HepG2 (cell line): Measurements from ENCODE around the gene MPC1. TPM values are rescaled to one million over a fixed set of nuclear protein-coding genes. Genes with fewer than 3 reads are reported as not detected.

ENCODE experiments used
- DMAP1 ChIP-seq: IDR thresholded peaks from 2 replicates; pipeline ENCODE4 v1.6.1; 2016
- HOXA5 ChIP-seq: sonication (generic); formaldehyde crosslinking; IDR thresholded peaks from 2 replicates; pipeline ENCODE4 v1.4.0; 2020; ENCODE audit warnings: missing genetic modification reagents
- KLF9 ChIP-seq: IDR thresholded peaks from 2 replicates; pipeline ENCODE4 v1.6.1; 2016; ENCODE audit warnings: low read depth
- NFAT5 ChIP-seq: sonication (generic); formaldehyde crosslinking; IDR thresholded peaks from 2 replicates; pipeline ENCODE4 v1.4.0; 2020; ENCODE audit warnings: missing genetic modification reagents
- SATB2 ChIP-seq: sonication (generic); formaldehyde crosslinking; IDR thresholded peaks from 2 replicates; pipeline ENCODE4 v1.5.0; 2020; ENCODE audit warnings: missing genetic modification reagents
- ZKSCAN8 ChIP-seq: IDR thresholded peaks from 2 replicates; pipeline ENCODE4 v1.6.1; 2016; ENCODE audit warnings: borderline replicate concordance, missing genetic modification reagents, missing compliant biosample characterization
- ZMAT5 ChIP-seq: sonication (generic); formaldehyde crosslinking; IDR thresholded peaks from 2 replicates; pipeline ENCODE4 v1.5.0; 2020; ENCODE audit warnings: mild to moderate bottlenecking, low read depth, missing genetic modification reagents, borderline replicate concordance
- ZNF20 ChIP-seq: sonication (generic); formaldehyde crosslinking; IDR thresholded peaks from 2 replicates; pipeline ENCODE4 v1.4.0; 2020; ENCODE audit warnings: mild to moderate bottlenecking, moderate library complexity, missing genetic modification reagents
- ZNF441 ChIP-seq: sonication (generic); formaldehyde crosslinking; IDR thresholded peaks from 2 replicates; pipeline ENCODE4 v1.7.0; 2021; ENCODE audit warnings: missing genetic modification reagents, borderline replicate concordance
- ZNF589 ChIP-seq: sonication (generic); formaldehyde crosslinking; conservative IDR thresholded peaks from 2 replicates; pipeline ENCODE4 v1.8.0; 2022; ENCODE audit warnings: mild to moderate bottlenecking, moderate library complexity, missing genetic modification reagents
- ZNF672 ChIP-seq: sonication (generic); formaldehyde crosslinking; IDR thresholded peaks from 2 replicates; pipeline ENCODE4 v1.8.1; 2022; ENCODE audit warnings: missing genetic modification reagents
- ZNF747 ChIP-seq: sonication (generic); formaldehyde crosslinking; IDR thresholded peaks from 2 replicates; pipeline ENCODE4 v1.8.1; 2023; ENCODE audit warnings: missing genetic modification reagents, mild to moderate bottlenecking, borderline replicate concordance
- polyA plus RNA-seq, 8 experiments: library from polyadenylated mRNA; depleted of rRNA in 3 of 8; stranded (reverse) in 7 of 8; unstranded in 1 of 8; fragments of >200 nt; fragmentation: Illumina TruSeq in 4 of 8; extraction: Trizol in 4 of 8; gene quantifications; 2 replicates each; pipeline versions ENCODE4 v1.2.1 to v1.2.3, GENCODE V29; 2011 to 2016; ENCODE audit warnings: low read depth in 4 of 8, missing spikeins in 1 of 8, mixed read lengths in 1 of 8; ENCODE audit not compliant: insufficient read depth in 1 of 8
- total RNA-seq, 5 experiments: library from RNA; depleted of rRNA; stranded (reverse); fragments of >200 nt; fragmentation: Illumina TruSeq; extraction: Trizol; gene quantifications; 2 replicates each; pipeline ENCODE4 v1.2.3, GENCODE V29; 2016; ENCODE audit warnings: low read depth in 1 of 5
- TF ChIP-seq, protein P1 (sequence below): sonication (generic); formaldehyde crosslinking; IDR thresholded peaks from 2 replicates; pipeline ENCODE4 v1.9.0; 2021; ENCODE audit warnings: mild to moderate bottlenecking, missing genetic modification reagents
- TF ChIP-seq, protein P2 (sequence below): sonication (generic); formaldehyde crosslinking; IDR thresholded peaks from 2 replicates; pipeline ENCODE4 v1.4.0; 2020; ENCODE audit warnings: missing genetic modification reagents, low read depth, mild to moderate bottlenecking, borderline replicate concordance

MPC1 gene
- total and polyA plus RNA-seq, 2 of the 13 experiments (the other 11 are each of a cell fraction or from before 2014, with no cell fraction given), result 189 to 214 TPM

GRCh38 chr6:166342349-166343149 is 40.2 kb downstream of the MPC1 start, which contains the start of gene SFT2D1 (continued):
- TF ChIP-seq, protein P1, sequence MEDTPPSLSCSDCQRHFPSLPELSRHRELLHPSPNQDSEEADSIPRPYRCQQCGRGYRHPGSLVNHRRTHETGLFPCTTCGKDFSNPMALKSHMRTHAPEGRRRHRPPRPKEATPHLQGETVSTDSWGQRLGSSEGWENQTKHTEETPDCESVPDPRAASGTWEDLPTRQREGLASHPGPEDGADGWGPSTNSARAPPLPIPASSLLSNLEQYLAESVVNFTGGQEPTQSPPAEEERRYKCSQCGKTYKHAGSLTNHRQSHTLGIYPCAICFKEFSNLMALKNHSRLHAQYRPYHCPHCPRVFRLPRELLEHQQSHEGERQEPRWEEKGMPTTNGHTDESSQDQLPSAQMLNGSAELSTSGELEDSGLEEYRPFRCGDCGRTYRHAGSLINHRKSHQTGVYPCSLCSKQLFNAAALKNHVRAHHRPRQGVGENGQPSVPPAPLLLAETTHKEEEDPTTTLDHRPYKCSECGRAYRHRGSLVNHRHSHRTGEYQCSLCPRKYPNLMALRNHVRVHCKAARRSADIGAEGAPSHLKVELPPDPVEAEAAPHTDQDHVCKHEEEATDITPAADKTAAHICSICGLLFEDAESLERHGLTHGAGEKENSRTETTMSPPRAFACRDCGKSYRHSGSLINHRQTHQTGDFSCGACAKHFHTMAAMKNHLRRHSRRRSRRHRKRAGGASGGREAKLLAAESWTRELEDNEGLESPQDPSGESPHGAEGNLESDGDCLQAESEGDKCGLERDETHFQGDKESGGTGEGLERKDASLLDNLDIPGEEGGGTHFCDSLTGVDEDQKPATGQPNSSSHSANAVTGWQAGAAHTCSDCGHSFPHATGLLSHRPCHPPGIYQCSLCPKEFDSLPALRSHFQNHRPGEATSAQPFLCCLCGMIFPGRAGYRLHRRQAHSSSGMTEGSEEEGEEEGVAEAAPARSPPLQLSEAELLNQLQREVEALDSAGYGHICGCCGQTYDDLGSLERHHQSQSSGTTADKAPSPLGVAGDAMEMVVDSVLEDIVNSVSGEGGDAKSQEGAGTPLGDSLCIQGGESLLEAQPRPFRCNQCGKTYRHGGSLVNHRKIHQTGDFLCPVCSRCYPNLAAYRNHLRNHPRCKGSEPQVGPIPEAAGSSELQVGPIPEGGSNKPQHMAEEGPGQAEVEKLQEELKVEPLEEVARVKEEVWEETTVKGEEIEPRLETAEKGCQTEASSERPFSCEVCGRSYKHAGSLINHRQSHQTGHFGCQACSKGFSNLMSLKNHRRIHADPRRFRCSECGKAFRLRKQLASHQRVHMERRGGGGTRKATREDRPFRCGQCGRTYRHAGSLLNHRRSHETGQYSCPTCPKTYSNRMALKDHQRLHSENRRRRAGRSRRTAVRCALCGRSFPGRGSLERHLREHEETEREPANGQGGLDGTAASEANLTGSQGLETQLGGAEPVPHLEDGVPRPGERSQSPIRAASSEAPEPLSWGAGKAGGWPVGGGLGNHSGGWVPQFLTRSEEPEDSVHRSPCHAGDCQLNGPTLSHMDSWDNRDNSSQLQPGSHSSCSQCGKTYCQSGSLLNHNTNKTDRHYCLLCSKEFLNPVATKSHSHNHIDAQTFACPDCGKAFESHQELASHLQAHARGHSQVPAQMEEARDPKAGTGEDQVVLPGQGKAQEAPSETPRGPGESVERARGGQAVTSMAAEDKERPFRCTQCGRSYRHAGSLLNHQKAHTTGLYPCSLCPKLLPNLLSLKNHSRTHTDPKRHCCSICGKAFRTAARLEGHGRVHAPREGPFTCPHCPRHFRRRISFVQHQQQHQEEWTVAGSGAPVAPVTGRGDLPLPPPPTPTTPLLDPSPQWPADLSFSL, result peak; percentile 42; the same call in 1 of the 2 replicates
- TF ChIP-seq ZNF20 (CRISPR knock-in tag) (peak; percentile 87; the same call in 1 of the 2 replicates), ZNF589 (CRISPR knock-in tag) (peak; percentile 87; the same call in 1 of the 2 replicates), ZNF747 (CRISPR knock-in tag) (no peak; the same call in 1 of the 2 replicates), ZKSCAN8 (CRISPR knock-in tag) (peak; percentile 68; the same call in 1 of the 2 replicates), HOXA5 (CRISPR knock-in tag) (peak; percentile 97), ZNF441 (CRISPR knock-in tag) (no peak), NFAT5 (no peak; the same call in 1 of the 2 replicates), KLF9 (peak; percentile 97), ZMAT5 (peak; percentile 95; the same call in 1 of the 2 replicates), ZNF672 (CRISPR knock-in tag) (no peak), SATB2 (peak; percentile 81; the same call in 1 of the 2 replicates), DMAP1 (CRISPR knock-in tag) (peak; percentile 98)
- TF ChIP-seq, protein P2, sequence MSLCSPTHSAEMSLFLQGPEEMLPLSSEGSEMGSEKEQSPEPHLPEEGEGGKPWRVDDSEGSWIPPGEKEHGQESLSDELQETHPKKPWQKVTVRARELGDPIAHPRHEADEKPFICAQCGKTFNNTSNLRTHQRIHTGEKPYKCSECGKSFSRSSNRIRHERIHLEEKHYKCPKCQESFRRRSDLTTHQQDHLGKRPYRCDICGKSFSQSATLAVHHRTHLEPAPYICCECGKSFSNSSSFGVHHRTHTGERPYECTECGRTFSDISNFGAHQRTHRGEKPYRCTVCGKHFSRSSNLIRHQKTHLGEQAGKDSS, result no peak
